ENCODE results near the gene NINJ2. TPM values are rescaled to one million over a fixed set of nuclear protein-coding genes. Genes with fewer than 3 reads are reported as not detected.

The NINJ2 gene
- total RNA-seq, 2 donors from 2014 or later: 3.0 to 8.1 TPM

GRCh38 chr12:664075-664778 lies 982 bp upstream of the NINJ2 start:
- peak overlapping the region in 1 of 2 donors; percentile 86 for H3K4me3 Mint-ChIP-seq
- no peak for ATAC-seq (replicated peaks in 1 of 2)
- H3K36me3 Mint-ChIP-seq (ENCODE audit: insufficient read depth in 2 of 2): no peaks in the 10 kb centered on the region
- no peak for DNase-seq
- peaks cover 15% of the 10 kb centered on the region for H3K27me3 Mint-ChIP-seq (ENCODE audit: low read depth)
- no peak overlapping the region for H3K27ac Mint-ChIP-seq
- peaks cover 69% of the 10 kb centered on the region for H3K4me1 Mint-ChIP-seq (ENCODE audit: low read depth)
- no peaks in the 10 kb centered on the region for H3K9me3 Mint-ChIP-seq

- Mint-ChIP-seq H3K4me1 (ENCODE audit: low read depth) (peaks cover 54% of the 10 kb centered on the region), H3K27me3 (ENCODE audit: low read depth) (peaks cover 15% of the 10 kb centered on the region), H3K27ac (peak overlapping the region; percentile 54), H3K9me3 (no peaks in the 10 kb centered on the region), H3K36me3 (ENCODE audit: insufficient read depth in 2 of 2) (no peaks in the 10 kb centered on the region), H3K4me3 (peak overlapping the region; percentile 66 to 86)
- ATAC-seq (replicated peaks in 1 of 2) (no peak), DNase-seq (no peak)
Measured at GRCh38 chr12:662566-663292, 516 bp downstream of the NINJ2 start.

- peaks cover 15% of the 10 kb centered on the region for H3K27me3 Mint-ChIP-seq (ENCODE audit: low read depth)
- peak overlapping the region in 1 of 2 donors; percentile 86 for H3K4me3 Mint-ChIP-seq
- H3K36me3 Mint-ChIP-seq (ENCODE audit: insufficient read depth in 2 of 2): no peaks in the 10 kb centered on the region
- no peak for DNase-seq
- no peaks in the 10 kb centered on the region for H3K9me3 Mint-ChIP-seq
- peak overlapping the region; percentile 77 for H3K27ac Mint-ChIP-seq
- H3K4me1 Mint-ChIP-seq (ENCODE audit: low read depth): peaks cover 46% of the 10 kb centered on the region
- ATAC-seq (replicated peaks in 1 of 2): no peak
Measured at GRCh38 chr12:661720-662486, 1.3 kb downstream of the NINJ2 start.

- H3K4me3 Mint-ChIP-seq: no peak overlapping the region
- peaks cover 30% of the 10 kb centered on the region for H3K4me1 Mint-ChIP-seq (ENCODE audit: low read depth)
- H3K9me3 Mint-ChIP-seq: no peaks in the 10 kb centered on the region
- DNase-seq: no peak
- H3K27ac Mint-ChIP-seq: no peak overlapping the region
- ATAC-seq (replicated peaks in 1 of 2): no peak
- H3K27me3 Mint-ChIP-seq (ENCODE audit: low read depth): peaks cover 15% of the 10 kb centered on the region
- no peaks in the 10 kb centered on the region for H3K36me3 Mint-ChIP-seq (ENCODE audit: insufficient read depth in 2 of 2)
Measured at GRCh38 chr12:659090-659683, 4.1 kb downstream of the NINJ2 start.

GRCh38 chr12:650983-651382 lies 12.3 kb downstream of the NINJ2 start:
- Mint-ChIP-seq H3K9me3 (no peaks in the 10 kb centered on the region), H3K4me3 (no peak overlapping the region), H3K27ac (no peak overlapping the region), H3K36me3 (ENCODE audit: insufficient read depth in 2 of 2) (peaks cover 0 to 3% of the 10 kb centered on the region in 2 donors), H3K4me1 (ENCODE audit: low read depth) (peaks cover 18% of the 10 kb centered on the region), H3K27me3 (ENCODE audit: low read depth) (no peaks in the 10 kb centered on the region)
- ATAC-seq (replicated peaks in 1 of 2) (no peak), DNase-seq (no peak)

GRCh38 chr12:647385-648085 lies 15.7 kb downstream of the NINJ2 start:
- Mint-ChIP-seq H3K27ac (no peak overlapping the region), H3K27me3 (ENCODE audit: low read depth) (no peaks in the 10 kb centered on the region), H3K4me3 (no peak overlapping the region), H3K9me3 (no peaks in the 10 kb centered on the region), H3K36me3 (ENCODE audit: insufficient read depth in 2 of 2) (peaks cover 0 to 3% of the 10 kb centered on the region in 2 donors), H3K4me1 (ENCODE audit: low read depth) (peaks cover 43% of the 10 kb centered on the region)
- DNase-seq (no peak), ATAC-seq (replicated peaks in 1 of 2) (no peak)

- peaks cover 0 to 3% of the 10 kb centered on the region in 2 donors for H3K36me3 Mint-ChIP-seq (ENCODE audit: insufficient read depth in 2 of 2)
- no peaks in the 10 kb centered on the region for H3K27me3 Mint-ChIP-seq (ENCODE audit: low read depth)
- DNase-seq: no peak
- peaks cover 42% of the 10 kb centered on the region for H3K4me1 Mint-ChIP-seq (ENCODE audit: low read depth)
- H3K27ac Mint-ChIP-seq: no peak overlapping the region
- H3K9me3 Mint-ChIP-seq: no peaks in the 10 kb centered on the region
- ATAC-seq (replicated peaks in 1 of 2): no peak
- no peak overlapping the region for H3K4me3 Mint-ChIP-seq
Measured at GRCh38 chr12:646442-647384, 16.5 kb downstream of the NINJ2 start.

- H3K4me3 Mint-ChIP-seq: peak overlapping the region in 1 of 2 donors; percentile 19
- ATAC-seq (replicated peaks in 1 of 2): no peak
Measured at GRCh38 chr12:645563-646071, 17.6 kb downstream of the NINJ2 start.

GRCh38 chr12:644818-645552 lies 18.3 kb downstream of the NINJ2 start:
- peak overlapping the region; percentile 45 for H3K27ac Mint-ChIP-seq
- DNase-seq (no peak), ATAC-seq (replicated peaks in 1 of 2) (no peak)
- H3K27me3 Mint-ChIP-seq (ENCODE audit: low read depth): no peaks in the 10 kb centered on the region
- peak overlapping the region in 1 of 2 donors; percentile 88 for H3K4me3 Mint-ChIP-seq
- H3K36me3 Mint-ChIP-seq (ENCODE audit: insufficient read depth in 2 of 2): peaks cover 0 to 2% of the 10 kb centered on the region in 2 donors
- peaks cover 52% of the 10 kb centered on the region for H3K4me1 Mint-ChIP-seq (ENCODE audit: low read depth)
- H3K9me3 Mint-ChIP-seq: no peaks in the 10 kb centered on the region

More at GRCh38 chr12:645563-646071, 17.6 kb downstream of the NINJ2 start:
- peaks cover 0 to 1% of the 10 kb centered on the region in 2 donors for H3K36me3 Mint-ChIP-seq (ENCODE audit: insufficient read depth in 2 of 2)
- H3K9me3 Mint-ChIP-seq: no peaks in the 10 kb centered on the region
- peaks cover 46% of the 10 kb centered on the region for H3K4me1 Mint-ChIP-seq (ENCODE audit: low read depth)
- no peaks in the 10 kb centered on the region for H3K27me3 Mint-ChIP-seq (ENCODE audit: low read depth)
- DNase-seq: no peak
- H3K27ac Mint-ChIP-seq: no peak overlapping the region

GRCh38 chr12:644303-644639 lies 19.0 kb downstream of the NINJ2 start:
- ATAC-seq (replicated peaks in 1 of 2) (no peak), DNase-seq (no peak)
- peaks cover 0 to 2% of the 10 kb centered on the region in 2 donors for H3K36me3 Mint-ChIP-seq (ENCODE audit: insufficient read depth in 2 of 2)
- H3K27me3 Mint-ChIP-seq (ENCODE audit: low read depth): no peaks in the 10 kb centered on the region
- H3K9me3 Mint-ChIP-seq: no peaks in the 10 kb centered on the region
- H3K4me3 Mint-ChIP-seq: peak overlapping the region; percentile 72 to 88
- peak overlapping the region; percentile 84 for H3K27ac Mint-ChIP-seq
- H3K4me1 Mint-ChIP-seq (ENCODE audit: low read depth): peaks cover 60% of the 10 kb centered on the region
